M059J (cell line): ENCODE results near the gene CDH4. TPM values are rescaled to one million over a fixed set of nuclear protein-coding genes. Genes with fewer than 3 reads are reported as not detected.

Experiments
- DNase-seq: peaks from one replicate; pipeline ENCODE4 v3.0.0-alpha.2; 2012; ENCODE audit warnings: low read depth
- total RNA-seq: library from RNA; depleted of rRNA; stranded (reverse); fragments of >200 nt; shearing (Covaris generic); gene quantifications from 2 replicates; pipeline ENCODE4 v1.2.3, GENCODE V29; 2014

CDH4 gene
- total RNA-seq, 1 experiment from 2014 or later = 7.8 TPM

DNA sequence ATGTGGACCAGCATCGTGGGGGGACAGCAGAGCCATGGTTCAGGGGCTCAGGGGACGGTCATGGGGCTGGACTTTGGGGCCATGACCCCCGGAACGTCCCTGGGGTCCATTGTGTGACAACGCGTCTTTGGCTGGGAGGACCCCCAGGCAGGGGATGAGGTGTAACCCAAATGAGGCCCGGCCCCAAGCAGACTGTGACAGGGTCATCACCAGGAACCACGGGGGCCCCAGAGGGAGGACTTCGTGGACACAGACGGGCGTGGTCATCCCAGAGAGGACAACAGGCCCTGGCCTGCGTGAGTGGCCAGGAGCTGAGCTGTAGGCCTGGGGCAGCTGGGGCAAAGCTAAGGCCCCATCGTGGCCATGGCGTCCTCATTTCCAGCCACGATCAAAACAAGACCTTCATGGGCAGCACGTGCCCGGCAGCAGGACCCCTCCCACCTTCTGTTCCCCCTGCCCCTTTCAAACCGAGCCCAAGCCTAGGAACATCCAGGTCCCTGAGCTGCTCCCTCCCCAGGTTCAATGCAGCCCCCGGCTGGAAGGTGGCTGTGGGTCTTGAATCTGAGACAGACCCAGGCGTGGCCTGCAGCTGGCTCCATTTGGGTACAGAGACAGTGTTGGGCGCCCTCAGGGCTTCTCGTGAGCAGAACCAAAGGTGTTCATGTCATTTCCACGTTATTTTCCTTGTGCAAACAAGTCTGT is 625.9 kb downstream of the CDH4 start:
- DNase-seq = no peak

DNA sequence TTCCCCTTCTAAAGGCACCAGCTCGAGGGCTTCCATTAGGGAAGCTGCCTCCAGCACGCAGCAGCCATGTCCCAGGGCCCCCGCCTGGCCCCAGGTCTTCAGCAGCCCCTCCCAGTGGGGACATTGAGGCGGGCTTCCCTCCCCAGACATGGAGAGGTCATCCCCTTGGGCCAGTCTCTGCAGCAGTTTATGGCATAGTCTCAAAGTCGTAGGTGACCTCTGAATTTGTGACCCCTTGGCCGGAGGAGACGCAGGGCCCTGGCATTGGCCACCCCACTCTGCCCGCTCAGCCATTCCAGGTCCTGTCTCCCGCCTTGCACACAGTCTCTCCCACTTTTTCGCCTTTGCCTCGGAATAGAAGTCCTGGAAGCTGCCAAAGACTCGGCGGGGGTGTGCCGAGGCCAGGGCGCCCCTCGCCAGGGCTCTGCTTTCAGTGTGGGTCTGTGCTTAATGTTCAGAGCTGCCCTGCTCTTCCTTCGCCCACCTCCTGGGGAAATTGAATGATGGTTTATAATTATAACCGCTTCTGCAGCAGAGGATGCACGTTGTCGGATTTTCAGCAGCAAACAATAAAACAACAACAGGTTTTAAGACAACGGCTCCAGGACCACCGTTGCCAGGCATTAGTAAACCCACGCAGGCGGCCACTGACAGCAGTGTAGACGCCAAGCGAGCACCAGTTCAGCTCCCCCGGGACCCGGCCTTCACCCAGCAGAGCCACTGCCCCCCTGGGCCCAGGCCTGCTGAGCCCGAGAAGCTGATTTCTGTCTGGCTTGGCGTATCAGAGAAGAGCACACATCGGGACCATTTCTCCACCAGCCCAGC is 626.6 kb downstream of the CDH4 start:
- DNase-seq = no peak

DNA sequence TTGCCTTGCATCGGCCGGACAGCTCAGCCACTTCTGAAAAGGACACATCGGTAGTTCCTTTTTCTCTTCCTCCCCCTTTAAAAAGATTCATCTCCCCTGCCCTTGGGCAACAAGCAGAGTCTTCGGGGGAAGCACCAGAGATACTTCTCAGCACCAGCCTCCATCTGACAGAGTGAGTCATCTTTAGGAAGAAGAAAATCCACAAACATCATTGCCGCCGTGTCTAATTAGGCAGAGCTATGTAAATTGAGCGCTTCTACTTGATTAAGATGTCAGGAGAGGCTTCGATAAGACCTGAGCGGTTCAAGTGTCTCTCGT is 627.2 kb downstream of the CDH4 start:
- no peak for DNase-seq

DNA sequence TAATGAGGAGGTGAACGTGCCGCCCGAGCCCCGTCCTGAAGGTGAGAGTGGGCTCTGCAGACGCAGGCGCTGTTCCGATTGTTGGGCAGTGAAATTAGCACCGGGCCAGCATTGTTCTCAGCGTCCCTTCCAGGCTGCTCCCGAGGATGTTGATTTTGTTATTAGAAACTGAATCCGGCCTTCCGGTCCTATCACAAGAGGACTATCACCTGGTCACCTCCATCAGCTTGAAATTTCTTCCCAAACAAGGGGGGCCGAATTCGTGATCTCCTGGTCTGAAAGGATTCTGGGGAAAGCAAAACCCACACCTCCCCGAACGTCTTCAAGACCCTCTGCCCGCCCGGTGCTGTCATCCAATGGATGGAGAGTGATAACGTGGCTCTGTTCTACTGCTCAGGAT is 627.6 kb downstream of the CDH4 start:
- no peak for DNase-seq

DNA sequence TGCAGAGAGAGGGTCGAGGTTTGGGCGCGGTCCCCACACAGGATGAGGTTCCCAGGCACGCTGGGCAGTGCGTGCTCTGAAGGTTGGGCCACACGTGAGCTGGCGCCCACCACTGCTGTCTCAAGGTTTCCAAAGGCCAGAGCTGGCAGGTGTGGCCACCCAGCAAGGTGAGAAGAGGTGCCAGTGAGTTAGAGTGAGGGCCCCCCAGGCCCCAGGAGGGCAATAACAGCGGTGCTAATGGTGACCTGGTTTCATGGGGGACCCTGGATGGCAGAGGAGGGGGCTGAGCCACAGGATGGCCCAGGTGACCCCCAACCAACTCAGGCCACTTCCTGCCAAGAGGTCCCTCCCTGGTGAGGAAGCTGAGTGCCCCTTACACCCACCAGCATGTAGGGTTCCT is 628.6 kb downstream of the CDH4 start:
- no peak for DNase-seq

DNA sequence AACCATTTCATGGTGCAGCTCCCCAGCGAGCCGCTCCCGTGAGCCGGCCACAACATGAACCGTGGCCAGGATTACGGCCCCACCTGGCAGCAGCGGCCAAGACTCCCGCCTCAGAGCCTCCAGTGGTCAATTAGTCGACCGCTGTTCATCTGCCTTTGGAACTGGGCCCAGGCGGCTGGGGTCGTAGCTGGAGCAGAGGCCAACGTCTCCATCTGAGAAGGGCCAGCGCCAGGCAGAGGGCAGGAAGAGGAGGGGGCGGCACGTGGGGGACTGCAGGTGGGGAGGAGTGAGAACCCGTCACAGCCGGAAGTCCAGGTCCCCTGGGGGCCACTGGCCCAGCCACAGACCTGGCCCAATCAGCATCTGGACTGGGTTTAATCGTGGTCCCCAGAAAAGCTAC is 629.4 kb downstream of the CDH4 start:
- no peak for DNase-seq

DNA sequence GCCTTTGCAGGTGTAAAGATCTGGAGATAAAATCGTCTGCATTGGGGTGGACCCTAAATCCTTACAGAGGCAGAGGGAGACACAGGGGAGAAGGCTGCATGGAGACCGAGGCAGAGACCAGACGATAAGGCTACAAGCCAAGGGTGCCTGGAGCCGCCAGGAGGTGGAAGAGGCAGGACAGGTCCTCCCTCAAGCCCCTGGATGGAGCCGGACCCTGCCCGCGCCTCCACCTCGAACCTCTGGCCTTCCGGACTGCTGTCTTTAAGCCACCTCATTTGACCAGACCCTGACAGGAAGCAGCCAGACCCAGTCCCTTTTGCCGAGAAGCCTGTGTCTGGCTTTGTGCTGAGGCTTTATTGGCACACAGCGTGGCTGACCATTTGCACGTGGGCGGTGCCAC is 629.8 kb downstream of the CDH4 start:
- no peak for DNase-seq

DNA sequence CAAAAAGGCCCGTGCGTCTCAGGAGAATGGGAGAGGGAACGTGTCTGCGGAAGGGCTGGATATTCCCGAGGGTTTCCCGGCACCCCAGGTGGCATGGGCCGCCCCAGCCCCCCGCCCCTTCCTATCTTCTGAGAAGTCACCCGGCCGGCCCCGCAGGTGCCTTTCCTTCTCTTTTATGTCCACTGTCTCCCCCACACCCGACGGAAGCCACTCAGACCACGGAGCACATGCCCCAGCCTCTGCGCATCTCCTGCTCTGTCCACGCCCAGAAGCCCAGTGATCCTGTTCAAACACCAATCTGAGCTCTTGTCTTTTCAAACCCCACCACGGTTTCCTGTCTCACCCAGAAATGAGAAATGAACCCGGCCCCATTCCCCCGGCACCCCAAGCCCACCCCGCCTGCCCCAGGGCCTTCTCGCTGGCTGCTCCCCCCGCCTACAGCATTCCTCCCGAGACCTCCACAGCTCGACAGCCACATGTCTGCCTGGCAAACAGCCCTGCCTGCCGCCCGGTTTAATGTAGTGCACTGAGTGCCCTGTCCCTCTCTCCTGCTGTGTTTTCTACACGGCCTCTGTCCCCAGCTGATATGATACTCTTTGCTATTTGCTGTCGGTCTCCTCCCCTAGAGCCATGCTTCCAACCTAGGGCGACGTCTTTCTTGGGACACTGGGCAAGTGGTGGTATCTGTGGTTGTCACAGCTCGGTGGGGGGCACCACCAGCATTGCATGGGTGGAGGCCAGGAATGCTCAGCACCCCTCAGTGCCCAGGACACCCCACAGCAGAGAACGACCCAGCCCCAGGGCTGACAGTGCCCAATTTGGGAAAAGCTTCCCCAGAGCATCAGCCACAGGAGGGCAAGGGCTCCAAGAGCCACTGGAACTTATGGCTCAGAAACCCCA is 630.9 kb downstream of the CDH4 start:
- DNase-seq = no peak

DNA sequence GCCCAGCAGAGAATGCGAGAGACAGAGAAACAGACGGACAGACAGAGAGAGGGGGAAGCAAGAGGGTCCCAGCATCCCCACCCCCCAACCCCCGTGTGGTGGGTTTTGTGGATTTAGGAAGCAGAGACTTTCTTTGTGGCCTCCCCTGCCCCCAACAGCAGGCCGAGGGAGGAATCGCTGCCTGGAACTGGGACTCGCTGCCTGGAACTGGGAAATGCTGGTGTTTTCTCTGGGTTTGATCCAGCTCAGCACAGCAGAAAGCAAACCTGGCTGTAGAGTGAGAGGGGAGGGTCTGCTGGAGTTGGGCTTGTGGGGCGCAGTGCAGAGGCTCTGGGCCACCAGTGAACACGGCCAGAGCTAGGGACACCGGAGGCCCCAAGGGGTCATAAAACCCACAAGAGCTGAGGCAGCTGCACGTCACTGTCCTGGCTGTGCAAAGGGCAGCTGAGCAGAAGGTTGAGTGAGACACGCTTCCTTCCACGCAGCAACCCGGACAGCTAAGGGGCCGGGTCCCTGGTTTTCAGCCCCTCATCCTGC is 631.9 kb downstream of the CDH4 start:
- DNase-seq = no peak

DNA sequence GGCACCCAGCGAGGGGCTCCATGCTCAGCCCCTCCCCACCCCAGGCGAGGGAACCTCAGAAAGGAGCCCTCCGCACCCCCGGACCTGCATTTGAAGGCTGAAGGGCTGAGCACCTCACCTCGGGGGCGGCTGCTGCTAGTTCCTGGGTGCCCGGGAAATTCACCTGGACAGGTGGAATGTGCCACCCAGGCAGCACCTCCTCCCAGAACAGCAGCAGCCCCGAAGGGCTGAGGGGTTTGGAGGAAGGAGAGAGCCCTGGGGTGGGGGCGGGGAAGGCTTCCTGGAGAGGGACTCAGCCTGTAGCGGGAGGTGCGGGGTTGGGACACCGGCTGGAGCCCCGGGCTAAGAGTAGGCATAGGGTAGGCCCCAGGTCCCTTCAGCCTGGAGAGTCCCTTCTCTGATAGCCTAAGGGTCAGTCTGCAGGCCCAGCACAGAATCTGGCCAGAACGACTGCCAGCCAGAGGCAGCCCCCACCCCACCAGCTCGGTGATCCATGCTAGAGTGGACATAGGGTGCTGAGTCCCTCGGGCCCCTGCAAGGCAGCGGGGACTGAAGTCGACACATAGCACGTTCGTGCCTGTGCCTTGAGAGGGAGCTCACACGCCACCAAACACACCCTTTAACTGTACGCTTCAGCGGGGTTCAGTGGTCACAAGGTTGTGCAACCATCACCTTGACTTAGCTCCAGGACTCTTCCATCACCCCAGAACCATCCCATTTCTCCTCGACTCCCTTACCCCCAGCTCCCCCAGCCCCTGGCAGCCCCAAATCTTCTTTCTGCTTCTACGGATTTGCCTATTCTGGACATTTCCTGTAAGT is 632.7 kb downstream of the CDH4 start:
- DNase-seq = no peak

DNA sequence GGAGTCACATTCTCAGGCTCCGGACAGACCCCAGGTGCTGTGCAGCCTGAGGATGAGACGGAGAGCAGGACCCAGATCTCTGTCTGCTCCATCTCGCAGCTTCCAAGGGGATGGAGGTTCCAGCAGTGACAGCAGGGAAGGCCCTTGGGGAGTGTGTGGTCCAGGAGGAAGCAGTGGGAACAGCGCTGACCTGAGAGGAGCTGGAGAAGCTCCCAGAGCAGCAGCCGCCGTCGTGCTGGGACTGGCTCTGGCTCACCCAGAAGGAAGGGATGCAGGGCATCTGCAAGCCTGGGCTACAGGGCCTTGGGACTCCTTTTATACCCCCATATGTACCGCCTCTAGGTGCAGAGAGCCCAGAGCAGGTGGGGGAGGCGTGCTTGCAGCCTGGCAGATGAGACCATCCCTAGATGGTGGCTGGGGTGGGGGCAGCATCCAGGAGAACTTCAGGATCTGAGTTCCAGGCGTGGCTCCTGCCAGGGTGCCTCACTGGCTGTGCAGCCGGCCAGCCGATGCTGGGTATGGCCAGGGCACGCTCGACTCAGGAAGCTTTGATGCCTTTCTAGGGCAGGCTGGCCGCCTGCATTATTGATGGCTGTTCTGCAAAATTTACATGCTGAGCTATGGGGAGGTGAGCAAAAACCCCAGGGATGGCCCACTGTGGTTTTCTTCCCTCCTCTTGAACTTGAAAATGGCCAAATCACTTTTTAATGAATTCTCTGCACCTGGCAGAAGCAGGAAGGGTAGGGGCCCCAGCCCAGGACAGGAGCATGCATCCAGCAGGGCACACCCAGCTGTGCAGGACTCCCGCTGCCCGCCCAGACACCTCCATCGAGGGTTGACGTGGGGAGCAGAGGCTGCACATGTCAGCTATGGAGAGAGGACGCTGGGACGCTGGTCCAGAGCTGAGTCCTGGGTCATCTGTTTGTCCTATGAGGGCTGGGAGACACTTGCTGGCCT is 634.0 kb downstream of the CDH4 start:
- no peak for DNase-seq

DNA sequence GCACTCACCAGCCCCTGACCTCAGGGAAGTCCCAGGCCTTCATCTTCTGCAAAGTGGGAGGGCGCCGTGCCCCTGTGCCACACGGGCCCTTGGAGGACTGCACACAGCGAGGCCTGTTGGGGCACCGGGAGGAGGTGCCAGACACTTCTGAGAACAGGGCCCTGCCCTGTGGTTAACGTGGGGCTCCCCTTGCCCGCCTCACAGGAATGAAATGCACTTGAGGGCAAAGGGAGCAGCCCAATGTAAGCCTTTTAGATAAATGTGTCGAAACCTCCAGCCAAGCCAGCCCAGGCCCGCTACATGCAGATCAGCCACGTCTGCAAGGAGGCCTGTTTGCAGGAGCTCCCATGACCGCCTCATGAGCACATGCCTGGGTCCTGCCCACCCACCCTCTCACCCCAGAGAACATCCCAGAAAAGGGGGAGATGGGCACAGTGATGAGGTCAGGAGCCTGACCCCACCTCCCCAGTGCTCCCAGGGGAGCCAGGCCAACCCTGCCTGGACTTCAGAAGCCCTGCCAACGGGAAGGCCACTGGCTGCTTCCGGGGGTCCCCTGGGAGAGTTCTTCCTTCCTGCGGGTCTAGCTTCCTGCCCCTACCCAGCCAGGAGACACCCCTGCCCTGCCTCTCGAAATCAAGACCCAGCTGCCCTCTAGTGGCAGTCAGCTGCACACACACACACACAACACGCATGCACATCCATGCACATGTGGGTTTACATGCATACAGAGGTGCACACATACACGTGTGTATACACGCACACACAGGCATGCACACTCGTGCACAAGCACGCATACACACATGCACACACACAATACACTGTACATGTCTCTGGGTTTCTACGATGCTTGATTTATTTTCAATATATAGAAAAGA is 634.9 kb downstream of the CDH4 start:
- no peak for DNase-seq

DNA sequence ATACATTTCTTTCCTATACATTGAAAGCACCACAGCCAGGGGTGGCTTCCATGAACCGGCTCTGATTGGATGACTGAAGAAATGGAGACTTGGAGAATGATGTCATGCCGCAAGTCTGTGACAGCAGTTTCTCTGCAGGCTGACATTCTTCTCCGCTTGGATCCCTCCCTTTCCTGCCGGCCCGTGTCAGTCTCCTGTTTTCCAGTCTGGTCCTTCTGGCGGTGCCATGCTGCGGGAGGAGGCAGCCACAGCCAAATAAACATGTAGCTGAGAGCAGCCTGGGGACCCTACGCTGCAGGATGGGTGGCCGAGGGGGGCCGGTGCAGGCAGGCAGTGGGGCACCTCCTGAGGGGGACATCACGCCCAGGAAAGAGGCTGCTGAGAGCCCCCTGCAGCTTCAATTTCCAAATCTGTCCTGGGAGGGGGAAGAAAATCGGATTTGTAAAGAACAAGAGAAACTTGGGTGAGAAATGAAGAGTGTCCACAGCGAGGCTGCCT is 635.6 kb downstream of the CDH4 start:
- no peak for DNase-seq

DNA sequence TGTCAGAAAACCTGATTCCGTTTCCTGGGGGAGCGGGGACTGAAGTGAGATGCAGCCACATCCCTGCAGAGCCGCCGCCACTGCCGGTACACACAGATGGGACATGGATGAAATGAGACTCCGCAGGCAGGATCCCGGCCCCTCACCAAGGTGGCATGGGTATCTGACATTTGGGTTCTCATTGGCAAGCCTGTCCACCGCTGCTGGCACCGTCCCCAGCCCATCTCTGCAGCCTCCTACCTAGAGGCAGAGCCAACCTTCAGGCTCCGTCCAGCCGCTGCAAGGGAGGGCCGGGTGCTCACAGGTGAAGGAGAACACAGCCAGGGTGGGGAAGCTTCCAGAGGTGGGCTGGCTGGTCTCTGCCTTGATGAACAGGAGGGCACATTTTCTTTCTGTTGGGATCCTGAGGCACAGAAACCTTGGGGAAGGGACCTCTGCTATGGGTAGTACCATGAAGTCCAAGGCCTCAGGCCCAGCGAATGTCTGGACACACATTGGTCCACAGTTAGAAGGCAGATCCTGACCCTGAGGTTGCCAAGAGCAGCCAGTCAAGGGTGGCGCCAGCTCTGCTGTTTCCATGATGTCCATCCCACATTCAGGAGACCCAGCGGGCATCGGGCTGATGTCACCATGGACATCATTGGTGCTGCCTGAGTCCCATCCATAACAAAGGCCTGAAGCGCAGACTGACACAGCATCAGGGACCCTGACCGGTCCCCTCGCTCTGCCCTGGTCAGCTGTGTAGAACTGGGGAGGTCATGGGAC is 636.2 kb downstream of the CDH4 start:
- DNase-seq = no peak

DNA sequence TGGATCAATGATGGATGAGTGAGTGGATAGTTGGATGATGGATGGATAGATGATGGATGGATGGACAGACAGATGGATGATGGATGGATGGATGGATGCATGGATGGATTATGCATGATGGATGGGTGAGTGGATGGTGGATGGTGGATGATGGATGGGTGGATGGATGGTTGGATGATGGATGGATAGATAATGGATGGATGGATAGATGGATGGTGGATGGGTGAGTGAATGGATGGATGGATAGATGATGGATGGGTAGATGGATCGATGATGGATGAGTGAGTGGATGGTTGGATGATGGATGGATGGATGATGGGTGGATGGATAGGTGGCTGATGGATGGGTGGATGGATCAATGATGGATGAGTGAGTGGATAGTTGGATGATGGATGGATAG is 637.6 kb downstream of the CDH4 start:
- no peak for DNase-seq

DNA sequence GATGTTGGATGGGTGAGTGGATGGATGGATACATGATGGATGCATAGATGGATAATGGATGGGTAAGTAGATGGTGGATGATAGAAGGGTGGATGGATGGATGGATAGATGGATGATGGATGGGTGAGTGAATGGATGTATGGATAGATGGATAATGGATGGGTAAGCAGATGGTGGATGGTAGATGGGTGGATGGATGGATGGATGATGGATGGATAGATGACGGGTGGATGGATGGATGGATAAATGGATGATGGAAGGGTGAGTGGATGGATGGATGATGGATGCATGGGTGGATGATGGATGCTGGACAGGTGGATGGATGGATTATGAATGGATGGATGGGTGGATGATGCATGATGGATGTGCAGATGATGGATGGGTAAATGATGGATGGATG is 638.1 kb downstream of the CDH4 start:
- DNase-seq = no peak

DNA sequence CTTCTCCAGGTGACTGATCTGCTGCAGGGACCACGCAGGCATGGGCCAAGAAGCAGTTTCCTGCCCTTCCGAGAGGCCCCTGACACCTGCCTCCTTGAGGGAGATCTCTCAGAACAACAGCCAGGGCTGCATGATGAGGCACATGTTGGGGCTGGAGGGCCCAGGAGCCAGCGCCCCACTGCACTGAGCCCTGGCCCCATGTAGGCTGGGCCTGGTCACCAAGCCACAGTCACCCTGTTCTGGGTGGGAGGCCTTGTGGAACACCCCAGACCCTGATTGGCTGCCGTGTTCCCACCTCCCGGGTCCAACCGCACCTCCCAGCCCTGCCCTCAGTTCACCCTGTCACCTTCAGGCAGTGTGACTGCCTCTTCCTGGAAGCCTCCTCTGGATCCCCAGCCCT is 639.4 kb downstream of the CDH4 start:
- DNase-seq = no peak

DNA sequence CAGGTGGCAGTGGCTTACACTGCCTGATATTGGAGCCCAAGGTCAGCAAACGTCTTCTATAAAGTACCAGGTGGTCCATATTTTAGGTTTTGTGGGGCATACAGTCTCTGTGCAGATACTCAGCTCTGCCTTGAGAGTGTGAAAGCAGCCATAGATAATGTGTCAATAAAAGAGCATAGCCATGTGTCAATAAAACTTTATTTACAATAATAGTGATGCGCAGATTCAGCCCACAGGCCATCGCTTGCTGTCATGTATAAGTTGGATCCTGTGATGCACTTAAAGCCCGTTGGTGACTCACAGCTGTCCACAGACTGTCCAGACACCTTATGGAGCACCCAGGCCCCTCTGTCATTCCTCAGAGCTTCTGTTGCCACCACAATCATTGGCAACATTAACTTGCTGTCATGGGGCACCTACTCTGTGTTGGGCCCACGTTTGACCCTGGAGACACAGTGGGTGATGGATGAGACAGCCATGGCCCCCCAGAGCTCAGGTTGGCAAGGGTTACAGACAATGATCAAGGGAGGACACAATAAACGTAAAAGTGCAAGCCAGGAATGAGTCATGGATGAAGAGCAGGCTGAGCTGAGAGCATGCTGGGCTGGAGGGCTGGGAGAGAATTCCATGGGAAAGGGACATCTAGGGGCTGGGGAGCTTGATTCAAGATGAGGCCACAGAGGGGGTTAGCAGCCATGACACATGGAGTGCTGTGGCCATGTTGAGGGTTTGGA is 640.0 kb downstream of the CDH4 start:
- no peak for DNase-seq
